ENCODE results near the gene GRID2. TPM values are rescaled to one million over a fixed set of nuclear protein-coding genes. Genes with fewer than 3 reads are reported as not detected.

GRID2 gene
- total RNA-seq, 1 experiment from 2014 or later, result 2.2 TPM

- BruUV-seq (replicated peaks), result no TSS peak
- TF ChIP-seq EZH2 (IDR thresholded peaks at IDR 0.05; ENCODE audit: low read length, unreplicated experiment), result no peak
- TF ChIP-seq EZH2phosphoT487 (IDR thresholded peaks at IDR 0.05; ENCODE audit: borderline replicate concordance, low read length), result no peak
- TF ChIP-seq CTCF (conservative IDR thresholded peaks at IDR 0.05; ENCODE audit: low read depth, low read length), result no peak
- ATAC-seq (no peak), DNase-seq (no peak)
- no peaks in the 10 kb centered on the region for H3K27me3 ChIP-seq (ENCODE audit: low read length)
- no peak overlapping the region for H2AFZ ChIP-seq (ENCODE audit: low read length)
- H3K36me3 ChIP-seq (ENCODE audit: low read depth, low read length), result no peaks in the 10 kb centered on the region
- no peak overlapping the region for H3K4me2 ChIP-seq (ENCODE audit: low read length)
- no peaks in the 10 kb centered on the region for H4K20me1 ChIP-seq (ENCODE audit: low read length)
- no peaks in the 10 kb centered on the region for H3K9me3 ChIP-seq (ENCODE audit: low read length)
- H3K9me2 ChIP-seq (replicated peaks; ENCODE audit: low read length), result no peaks in the 10 kb centered on the region
- H3K4me3 ChIP-seq (ENCODE audit: low read length), result no peak overlapping the region
- no peaks in the 10 kb centered on the region for H3F3A ChIP-seq (ENCODE audit: low read length, unreplicated experiment)
- intact Hi-C loops (cut with micrococcal nuclease), result no loop called here
- no peak overlapping the region for H3K27ac ChIP-seq (ENCODE audit: low read length)
- no peaks in the 10 kb centered on the region for H3K79me2 ChIP-seq (ENCODE audit: low read length)
- peaks cover 10% of the 10 kb centered on the region; the same call in 1 of the 2 replicates for H3K4me1 ChIP-seq (ENCODE audit: insufficient read depth, low read length)
- ChIA-PET CTCF (no interaction called here), POLR2A (ENCODE audit: unreplicated experiment) (interaction anchor here (0.5 kb wide), 1 partner anchor 25 kb away, joined by 6 read pairs; no protein-coding TSS in a partner anchor)
- no peak overlapping the region for H3K9ac ChIP-seq (ENCODE audit: low read length)
Measured at GRCh38 chr4:92994727-92995126, 691.0 kb downstream of the GRID2 start.

GRCh38 chr4:92996533-92996932 lies 692.8 kb downstream of the GRID2 start:
- Histone ChIP-seq H3K4me1 (ENCODE audit: insufficient read depth, low read length) (peaks cover 10% of the 10 kb centered on the region; the same call in 1 of the 2 replicates), H3K9me2 (replicated peaks; ENCODE audit: low read length) (no peaks in the 10 kb centered on the region), H2AFZ (ENCODE audit: low read length) (no peak overlapping the region), H3K36me3 (ENCODE audit: low read depth, low read length) (no peaks in the 10 kb centered on the region), H3K27me3 (ENCODE audit: low read length) (no peaks in the 10 kb centered on the region), H3K4me3 (ENCODE audit: low read length) (no peak overlapping the region), H3K27ac (ENCODE audit: low read length) (no peak overlapping the region), H3F3A (ENCODE audit: low read length, unreplicated experiment) (no peaks in the 10 kb centered on the region), H4K20me1 (ENCODE audit: low read length) (no peaks in the 10 kb centered on the region), H3K9me3 (ENCODE audit: low read length) (no peaks in the 10 kb centered on the region), H3K79me2 (ENCODE audit: low read length) (no peaks in the 10 kb centered on the region), H3K4me2 (ENCODE audit: low read length) (no peak overlapping the region), H3K9ac (ENCODE audit: low read length) (no peak overlapping the region)
- POLR2A ChIA-PET (ENCODE audit: unreplicated experiment), result no interaction called here
- TF ChIP-seq EZH2phosphoT487 (IDR thresholded peaks at IDR 0.05; ENCODE audit: borderline replicate concordance, low read length) (no peak), CTCF (conservative IDR thresholded peaks at IDR 0.05; ENCODE audit: low read depth, low read length) (no peak), EZH2 (IDR thresholded peaks at IDR 0.05; ENCODE audit: low read length, unreplicated experiment) (no peak)
- BruUV-seq (replicated peaks), result no TSS peak
- DNase-seq, result no peak
- intact Hi-C loops (cut with micrococcal nuclease), result no loop called here
- CTCF ChIA-PET, result no interaction called here
- no peak for ATAC-seq

- TF ChIP-seq EZH2 (IDR thresholded peaks at IDR 0.05; ENCODE audit: low read length, unreplicated experiment) (no peak), EZH2phosphoT487 (IDR thresholded peaks at IDR 0.05; ENCODE audit: borderline replicate concordance, low read length) (no peak), CTCF (conservative IDR thresholded peaks at IDR 0.05; ENCODE audit: low read depth, low read length) (no peak)
- ChIA-PET CTCF (no interaction called here), POLR2A (ENCODE audit: unreplicated experiment) (no interaction called here)
- Histone ChIP-seq H3K27me3 (ENCODE audit: low read length) (no peaks in the 10 kb centered on the region), H3K9me3 (ENCODE audit: low read length) (no peaks in the 10 kb centered on the region), H3K9me2 (replicated peaks; ENCODE audit: low read length) (no peaks in the 10 kb centered on the region), H2AFZ (ENCODE audit: low read length) (no peak overlapping the region), H3F3A (ENCODE audit: low read length, unreplicated experiment) (no peaks in the 10 kb centered on the region), H3K4me1 (ENCODE audit: insufficient read depth, low read length) (no peaks in the 10 kb centered on the region), H4K20me1 (ENCODE audit: low read length) (no peaks in the 10 kb centered on the region), H3K4me2 (ENCODE audit: low read length) (no peak overlapping the region), H3K27ac (ENCODE audit: low read length) (no peak overlapping the region), H3K79me2 (ENCODE audit: low read length) (no peaks in the 10 kb centered on the region), H3K9ac (ENCODE audit: low read length) (no peak overlapping the region), H3K36me3 (ENCODE audit: low read depth, low read length) (no peaks in the 10 kb centered on the region), H3K4me3 (ENCODE audit: low read length) (no peak overlapping the region)
- ATAC-seq, result no peak
- intact Hi-C loops (cut with micrococcal nuclease), result no loop called here
- no peak for DNase-seq
- no TSS peak for BruUV-seq (replicated peaks)
Measured at GRCh38 chr4:93000910-93001309, 697.1 kb downstream of the GRID2 start.
